Bladder microvascular endothelial cell (primary cell): Measurements from ENCODE around the gene SULT1A4. TPM values are rescaled to one million over a fixed set of nuclear protein-coding genes. Genes with fewer than 3 reads are reported as not detected.

Source experiments
- total RNA-seq: library from RNA; depleted of rRNA; stranded (reverse); fragments of >200 nt; gene quantifications from 2 replicates; pipeline ENCODE4 v1.2.3, GENCODE V29; 2014

SULT1A4 gene
- total RNA-seq, result 12.6 and 17.3 TPM in 2 replicates

GRCh38 chr16:29459706-29460646 is at the start of gene SULT1A4:
SULT1A4 (plus strand) TSS chr16:29459913; CDS start chr16:29461386, 1,473 bp downstream.

GRCh38 chr16:29454269-29454668 is 5.4 kb upstream of the SULT1A4 start, which contains the start of the genes BOLA2 and SLX1B:
BOLA2 (minus strand) TSS chr16:29454351; CDS start chr16:29454253, 98 bp downstream.
SLX1B (plus strand) TSS chr16:29454533.

GRCh38 chr16:29506308-29506707 is 46.6 kb downstream of the SULT1A4 start, which contains the start of gene NPIPB12:
NPIPB12 (minus strand) TSS chr16:29506408.

Other genes with a start within 250 kb of the SULT1A4 start
- gene NPIPB11, start 53.2 kb upstream of the SULT1A4 start, total RNA-seq, result 0.49 and 0.82 TPM in 2 replicates
- 42.7 and 50.7 TPM in 2 replicates for gene BOLA2, start 5.6 kb upstream of the SULT1A4 start, total RNA-seq
- gene SLX1B, start 5.4 kb upstream of the SULT1A4 start, total RNA-seq, result 6.5 and 6.6 TPM in 2 replicates
- gene NPIPB12, start 46.5 kb downstream of the SULT1A4 start, total RNA-seq, result 16.7 and 82.9 TPM in 2 replicates
- not detected in 2 replicates for gene SPN, start 203.3 kb downstream of the SULT1A4 start, total RNA-seq
- gene QPRT, start 219.3 kb downstream of the SULT1A4 start, total RNA-seq, result 0.81 TPM in 1 of 2 replicates, not detected in the other